ENCODE data around the gene ANKRD18A.

The ANKRD18A gene

DNA sequence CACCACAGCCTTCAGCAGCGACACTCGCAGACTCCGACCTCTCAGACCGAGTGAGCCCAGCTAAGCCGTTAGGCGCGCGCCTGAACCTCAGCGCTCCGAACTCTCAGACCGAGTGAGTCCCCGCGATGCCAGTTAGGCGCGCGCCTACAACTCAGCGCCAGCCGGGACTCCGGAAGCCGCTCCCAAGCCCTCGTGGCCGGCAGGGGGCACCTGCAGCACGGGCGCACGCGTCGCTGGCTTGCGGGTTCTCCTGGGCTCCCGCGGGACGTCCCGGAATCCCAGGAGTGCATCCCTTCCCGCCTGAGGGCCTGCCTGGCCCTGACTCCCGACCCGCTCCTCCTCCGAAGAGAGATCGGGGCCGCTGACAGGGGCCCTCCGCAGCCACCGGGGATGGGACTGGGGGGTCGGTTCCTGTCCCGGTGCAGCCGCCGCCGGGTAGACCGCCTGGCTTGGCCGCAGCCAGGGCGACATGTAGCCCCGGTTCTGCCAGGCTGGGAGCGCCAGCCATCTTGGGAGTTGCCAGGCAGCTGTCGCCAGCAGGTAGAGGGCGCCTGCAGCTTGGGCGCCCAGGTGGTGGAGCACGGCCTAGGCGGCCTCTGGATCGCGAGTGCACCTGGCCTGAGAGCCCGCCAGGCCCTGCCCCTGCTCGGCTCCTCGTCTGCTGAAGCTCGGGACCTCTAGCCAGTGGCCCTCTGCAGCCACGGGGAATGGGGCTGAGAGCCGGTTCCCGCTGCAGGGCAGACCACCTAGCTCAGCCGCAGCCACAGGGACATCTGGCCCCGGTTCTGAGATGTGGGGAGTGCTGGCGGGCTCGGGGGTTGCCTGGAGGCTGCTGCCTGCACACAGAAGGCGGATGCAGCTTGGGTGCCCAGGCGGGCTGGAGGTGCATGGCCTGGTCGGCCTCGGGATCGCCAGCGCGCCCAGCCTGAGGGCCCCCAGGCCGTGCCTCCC is at the start of gene ANKRD18A:
Gene ANKRD18A (minus strand): TSS at position 114 of the 951 bp plus-strand sequence. CDS start 311 bp downstream, outside the sequence.
- DNase-seq = peak; percentile 91 to 95

DNA sequence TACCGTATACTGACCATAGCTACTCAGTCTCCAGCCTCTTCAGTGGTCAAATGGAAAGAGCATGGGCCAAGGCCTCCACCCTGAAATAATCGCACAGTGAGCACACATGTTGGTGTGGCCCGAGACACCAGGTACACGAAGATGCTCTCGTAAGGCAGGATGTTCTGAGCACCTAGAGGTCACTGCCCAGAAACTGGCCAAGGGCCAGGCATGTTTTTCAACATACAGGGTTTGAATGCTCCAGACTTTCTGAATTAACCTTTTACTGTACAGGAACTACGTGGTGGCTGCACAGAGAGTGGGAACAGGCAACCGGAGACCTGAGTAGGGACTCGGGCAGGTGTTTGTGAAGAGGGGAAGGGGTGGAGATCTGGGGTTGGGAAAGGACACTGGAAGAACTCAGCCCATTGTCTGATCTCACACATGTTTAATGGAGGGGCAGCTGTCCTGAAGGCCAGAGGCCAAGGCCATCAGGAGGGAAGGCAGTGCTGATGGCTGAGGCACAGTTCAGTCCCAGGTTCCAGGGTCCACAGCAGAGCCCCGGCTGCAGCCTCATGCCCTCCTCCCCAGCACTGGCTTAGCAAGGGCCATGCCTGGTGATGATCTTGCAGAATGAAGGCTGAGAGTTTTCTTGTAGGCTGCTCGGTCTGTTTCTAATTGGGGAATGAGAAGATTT is 48.5 kb upstream of the ANKRD18A start:
- DNase-seq = no peak

DNA sequence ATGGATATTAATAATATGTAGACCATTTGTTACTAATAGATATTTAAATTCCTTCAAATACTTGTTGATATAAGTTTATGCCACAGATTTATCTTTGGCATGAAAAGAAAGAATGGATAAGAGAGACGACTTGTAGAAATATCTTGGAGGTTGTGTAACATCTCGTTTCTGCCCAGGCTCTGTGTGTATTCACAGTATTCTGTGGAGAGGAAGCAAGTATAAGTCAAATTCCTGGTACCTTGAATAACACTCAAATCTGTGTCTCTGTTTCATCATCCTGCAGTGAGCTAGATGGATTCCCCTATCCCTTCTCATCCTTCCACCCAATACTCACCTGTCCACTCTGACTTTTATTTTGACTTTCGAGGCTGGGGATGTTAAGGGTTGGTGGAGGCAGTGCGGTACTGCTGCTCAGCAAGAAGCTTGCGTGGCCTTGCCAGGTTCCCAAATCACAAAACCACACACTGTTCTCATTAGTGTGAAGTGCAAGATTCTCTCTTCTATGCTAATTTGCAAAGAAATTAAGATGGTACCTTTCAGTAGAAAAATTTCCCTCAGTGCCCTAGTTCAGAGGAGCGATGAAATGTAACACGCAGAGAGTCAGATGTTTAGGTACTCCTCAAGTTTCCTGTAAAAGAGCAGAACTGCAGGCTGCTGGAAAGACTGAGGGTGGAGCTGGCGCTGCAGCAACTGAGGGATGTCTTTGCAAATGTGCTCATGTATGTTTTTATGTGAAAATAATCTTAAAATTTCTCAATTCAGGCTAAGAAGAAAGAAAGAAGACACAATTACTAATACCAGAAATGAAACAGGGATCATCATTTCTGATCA is 42.6 kb upstream of the ANKRD18A start:
- no peak for DNase-seq

DNA sequence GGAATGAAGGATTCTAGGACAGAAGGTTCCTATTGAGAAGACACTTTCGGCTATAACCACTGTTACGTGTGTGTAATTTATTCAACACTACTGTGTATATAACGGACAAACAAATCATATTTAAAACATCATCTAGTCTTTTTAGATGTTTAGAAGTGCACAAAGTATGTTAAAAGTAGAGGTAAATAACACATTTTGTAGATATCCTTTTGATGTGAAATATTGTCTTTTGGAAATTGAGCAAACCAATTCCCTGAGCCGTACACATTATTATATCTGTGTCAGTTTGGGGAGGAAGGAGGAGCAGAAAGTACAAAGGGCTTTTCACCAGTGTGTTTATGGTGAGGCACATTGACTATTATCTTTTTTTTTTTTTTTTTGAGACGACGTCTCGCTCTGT is 39.1 kb upstream of the ANKRD18A start:
- no peak for DNase-seq

GRCh38 chr9:38656896-38657295 is 36.5 kb upstream of the ANKRD18A start:
- DNase-seq = no peak

DNA sequence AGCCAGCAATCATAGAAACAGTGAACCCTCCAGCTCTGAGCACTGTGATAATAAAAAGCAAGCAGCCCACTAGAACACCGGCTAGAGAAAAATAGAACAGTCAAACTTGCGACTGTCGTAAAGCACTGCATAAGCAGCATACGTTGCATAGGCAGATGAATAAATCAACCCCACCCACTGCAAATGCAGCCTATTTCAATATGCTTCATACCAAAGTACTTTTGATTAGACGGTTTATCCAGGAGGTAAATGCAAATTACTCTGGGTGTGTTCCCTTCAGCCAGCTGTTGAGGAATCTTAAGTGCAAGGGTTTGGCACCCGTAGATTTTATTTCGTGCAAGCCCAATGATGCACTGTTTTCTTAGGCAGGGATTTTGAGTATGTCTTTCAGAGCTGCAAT is 32.1 kb upstream of the ANKRD18A start:
- no peak for DNase-seq

DNA sequence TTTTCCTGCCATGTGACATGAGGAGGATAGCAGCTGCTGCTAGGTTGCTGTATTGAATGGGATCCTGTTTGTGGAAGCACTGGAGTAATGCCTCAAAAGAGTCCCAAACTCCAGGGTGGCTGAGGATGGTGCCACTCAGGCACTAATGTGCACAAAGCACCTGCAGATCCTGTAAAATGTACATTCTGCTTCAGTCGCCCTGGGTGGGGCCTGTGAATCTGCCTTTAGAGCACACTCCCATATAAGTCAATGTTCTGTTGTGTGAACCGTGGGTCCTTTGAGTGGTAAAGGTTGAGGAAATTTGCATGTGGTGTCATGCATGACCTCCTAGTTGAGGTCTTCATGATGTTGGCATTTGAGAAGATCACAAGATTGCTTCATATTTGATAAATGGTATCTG is 31.6 kb upstream of the ANKRD18A start:
- DNase-seq = no peak

GRCh38 chr9:38651400-38652042 is 31.1 kb upstream of the ANKRD18A start:
- DNase-seq = no peak

GRCh38 chr9:38650564-38650963 is 30.2 kb upstream of the ANKRD18A start:
- DNase-seq = no peak

DNA sequence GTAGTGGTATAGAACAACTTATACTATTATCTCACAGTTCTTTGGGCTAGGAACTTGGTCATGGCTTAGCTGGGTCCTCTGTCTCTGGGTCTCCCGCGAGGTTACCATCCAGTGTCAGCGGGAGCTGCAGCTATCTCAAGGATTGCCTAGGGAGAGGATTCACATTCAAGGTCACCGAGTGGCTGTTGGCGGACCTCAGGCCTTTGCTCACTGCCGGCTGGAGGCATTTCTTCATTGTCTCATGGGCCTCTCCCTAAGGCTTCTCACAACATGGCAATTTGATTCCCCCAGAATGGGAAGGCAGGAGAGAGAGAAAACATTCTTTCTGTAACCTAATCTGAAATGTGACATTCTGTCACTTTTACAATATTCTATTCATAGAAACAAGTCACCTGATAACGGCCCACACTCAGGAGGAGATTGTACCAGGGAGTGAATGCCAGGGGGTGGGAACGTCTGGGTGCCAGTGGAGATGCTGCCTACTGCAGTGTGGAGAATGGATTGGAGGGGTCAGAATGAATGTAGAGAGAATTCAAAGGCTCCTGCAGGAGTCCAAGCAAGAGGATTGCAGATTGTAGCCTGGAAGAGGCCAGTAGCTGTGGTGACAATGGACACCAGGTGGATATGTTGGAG is 29.5 kb upstream of the ANKRD18A start:
- no peak for DNase-seq

GRCh38 chr9:38644601-38645000 is 24.2 kb upstream of the ANKRD18A start:
- no peak for DNase-seq

- DNase-seq = no peak
Measured at GRCh38 chr9:38643815-38644173, 23.4 kb upstream of the ANKRD18A start.

- no peak for DNase-seq
Measured at GRCh38 chr9:38642951-38643814, 22.8 kb upstream of the ANKRD18A start.

DNA sequence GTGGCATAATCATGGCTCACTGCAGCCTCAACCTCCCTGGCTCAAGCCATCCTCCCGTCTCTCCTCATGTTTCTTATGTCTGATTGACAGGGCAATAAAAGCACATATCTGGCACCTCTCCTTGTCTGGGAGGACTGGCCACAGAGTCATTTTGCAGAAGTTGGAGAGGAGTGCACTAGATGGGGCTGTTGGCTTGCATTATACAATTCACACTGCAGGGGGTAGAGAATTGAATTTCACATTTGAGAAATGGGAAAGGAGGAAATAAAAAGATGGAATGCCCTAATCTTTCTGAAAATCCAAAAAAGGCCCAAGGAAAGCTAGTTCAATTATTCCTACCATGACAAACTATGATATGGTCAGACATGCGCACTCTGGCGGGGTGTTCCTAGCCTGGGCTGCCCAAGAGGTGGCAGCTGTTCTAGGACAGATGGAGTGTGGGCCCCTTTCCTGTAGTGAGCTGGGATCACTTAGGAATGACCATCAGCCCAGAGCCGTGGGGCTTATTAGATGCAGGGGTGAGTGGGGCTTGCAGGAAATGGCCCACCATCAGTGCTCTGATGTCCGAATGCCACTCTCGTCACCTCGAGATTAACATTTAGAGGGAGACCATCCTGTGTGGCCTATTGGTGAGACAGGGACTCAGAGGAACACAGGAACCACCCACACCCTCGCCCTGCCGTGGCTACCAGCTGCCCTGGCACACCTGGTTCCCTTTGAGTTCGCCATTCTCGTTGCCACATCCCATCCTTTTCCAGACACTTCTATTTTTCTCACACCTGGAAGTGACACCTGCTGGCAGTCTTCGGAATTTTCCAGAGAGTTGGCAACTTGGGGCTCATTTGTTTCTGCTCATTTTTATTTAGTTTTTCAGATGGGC is 21.8 kb upstream of the ANKRD18A start:
- peak; percentile 70 to 73 for DNase-seq

- DNase-seq = no peak
Measured at GRCh38 chr9:38641142-38641541, 20.7 kb upstream of the ANKRD18A start.

- no peak for DNase-seq
Measured at GRCh38 chr9:38639577-38639940, 19.2 kb upstream of the ANKRD18A start.

DNA sequence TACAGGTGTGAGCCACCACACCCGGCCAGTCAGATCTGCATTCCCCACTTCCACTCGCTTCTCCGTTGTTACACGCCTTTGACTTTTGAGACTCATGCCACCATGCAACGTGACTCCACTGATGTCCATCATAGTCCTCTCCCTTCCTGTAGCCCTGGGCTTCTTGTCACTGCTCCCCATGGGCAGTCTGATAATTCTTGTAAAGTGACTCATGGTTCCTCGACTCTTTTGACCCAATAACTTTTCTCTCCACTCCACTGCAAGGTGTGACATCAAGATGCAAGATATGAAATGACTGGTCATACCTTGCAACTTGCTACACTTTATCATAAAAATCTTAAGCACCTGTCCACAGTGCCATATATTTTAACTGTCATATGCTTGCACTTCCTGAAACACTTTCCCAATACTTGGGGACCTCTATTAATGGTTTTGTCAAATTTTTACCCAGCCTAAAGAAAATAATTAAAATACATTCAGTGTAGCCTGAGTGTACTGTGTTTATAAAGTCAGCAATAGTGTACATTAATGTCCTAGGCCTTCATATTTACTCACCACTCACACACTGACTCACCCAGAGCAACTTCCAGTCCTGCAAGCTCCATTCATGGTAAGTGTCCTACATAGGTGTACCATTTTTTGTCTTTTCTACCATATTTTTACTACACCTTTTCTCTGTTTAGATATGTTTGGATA is 18.6 kb upstream of the ANKRD18A start:
- DNase-seq = no peak

DNA sequence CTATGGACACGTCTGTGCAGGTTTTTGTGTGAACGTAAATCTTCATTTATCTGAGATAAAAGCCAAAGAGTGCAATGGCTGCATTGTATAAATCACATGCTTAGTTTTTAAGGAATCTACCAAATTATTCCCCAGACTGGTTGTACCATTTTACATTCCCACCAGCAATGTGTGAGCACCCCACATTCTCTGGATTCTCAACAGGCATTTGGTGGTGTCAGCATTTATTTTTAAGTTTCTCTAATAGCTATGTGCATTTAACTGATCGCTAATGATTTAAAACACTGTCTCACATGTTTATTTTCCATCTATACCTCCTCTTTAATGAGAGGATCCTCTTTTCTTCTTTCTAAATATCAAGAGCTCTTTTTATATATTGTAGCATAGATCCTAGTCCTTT is 13.9 kb upstream of the ANKRD18A start:
- DNase-seq = no peak

DNA sequence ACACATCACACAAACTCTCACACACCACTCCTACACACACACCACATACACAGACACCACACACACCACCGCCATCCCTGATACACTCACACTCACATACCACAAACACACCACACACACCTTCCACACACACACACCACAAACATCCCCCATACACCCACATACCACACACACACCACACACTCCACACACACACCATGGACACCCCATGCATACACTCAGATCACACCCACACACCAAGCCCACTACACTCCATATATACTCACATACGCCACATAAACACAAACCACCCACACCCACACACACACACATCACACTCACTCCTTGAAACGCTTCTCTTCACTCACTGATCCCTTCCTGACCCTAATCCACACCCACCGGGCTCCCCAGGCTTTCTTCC is 9.1 kb upstream of the ANKRD18A start:
- DNase-seq = no peak

DNA sequence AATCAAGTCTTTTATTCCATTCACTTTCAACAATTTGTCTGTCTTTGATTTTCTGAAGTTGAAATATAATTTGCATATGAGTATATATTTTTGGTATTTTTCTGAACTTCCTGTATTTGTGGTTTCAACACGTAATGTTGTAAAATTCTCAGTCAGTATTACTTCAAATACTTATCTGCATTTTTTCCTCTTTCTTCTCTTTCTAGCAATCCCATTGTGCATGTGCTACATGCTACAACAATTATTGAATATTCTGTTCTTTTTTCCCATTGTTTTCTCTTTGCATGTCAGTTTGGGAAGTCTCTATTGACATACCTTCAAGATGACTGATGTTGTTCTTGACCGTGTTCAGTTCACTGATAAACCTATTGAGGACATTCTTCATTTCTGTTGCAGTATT is 5.6 kb upstream of the ANKRD18A start:
- DNase-seq = no peak

Data from NCI-H2081 (cell line).